Fibroblast of pulmonary artery (primary cell): ENCODE results near the gene SDK2.

Source experiments
- DNase-seq: peaks from one replicate; pipeline ENCODE4 v3.0.0-alpha.2; 2010; ENCODE audit warnings: low read depth
- H3K4me3 ChIP-seq: replicated peaks from 2 replicates; pipeline ENCODE4 v1.5.1; 2011; ENCODE audit warnings: low read depth, mild to moderate bottlenecking, control low read depth, low read length, moderate library complexity
- TF ChIP-seq, protein P1 (sequence below): IDR thresholded peaks from 2 replicates; pipeline ENCODE4 v1.5.1; 2011; ENCODE audit warnings: mild to moderate bottlenecking, control low read depth, low read length, inconsistent platforms; ENCODE audit errors: missing control alignments

Gene SDK2

GRCh38 chr17:73386561-73386960 lies 257.7 kb downstream of the SDK2 start:
- TF ChIP-seq, protein P1, sequence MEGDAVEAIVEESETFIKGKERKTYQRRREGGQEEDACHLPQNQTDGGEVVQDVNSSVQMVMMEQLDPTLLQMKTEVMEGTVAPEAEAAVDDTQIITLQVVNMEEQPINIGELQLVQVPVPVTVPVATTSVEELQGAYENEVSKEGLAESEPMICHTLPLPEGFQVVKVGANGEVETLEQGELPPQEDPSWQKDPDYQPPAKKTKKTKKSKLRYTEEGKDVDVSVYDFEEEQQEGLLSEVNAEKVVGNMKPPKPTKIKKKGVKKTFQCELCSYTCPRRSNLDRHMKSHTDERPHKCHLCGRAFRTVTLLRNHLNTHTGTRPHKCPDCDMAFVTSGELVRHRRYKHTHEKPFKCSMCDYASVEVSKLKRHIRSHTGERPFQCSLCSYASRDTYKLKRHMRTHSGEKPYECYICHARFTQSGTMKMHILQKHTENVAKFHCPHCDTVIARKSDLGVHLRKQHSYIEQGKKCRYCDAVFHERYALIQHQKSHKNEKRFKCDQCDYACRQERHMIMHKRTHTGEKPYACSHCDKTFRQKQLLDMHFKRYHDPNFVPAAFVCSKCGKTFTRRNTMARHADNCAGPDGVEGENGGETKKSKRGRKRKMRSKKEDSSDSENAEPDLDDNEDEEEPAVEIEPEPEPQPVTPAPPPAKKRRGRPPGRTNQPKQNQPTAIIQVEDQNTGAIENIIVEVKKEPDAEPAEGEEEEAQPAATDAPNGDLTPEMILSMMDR = no peak
- no peak overlapping the region for H3K4me3 ChIP-seq
- DNase-seq = no peak

DNA sequence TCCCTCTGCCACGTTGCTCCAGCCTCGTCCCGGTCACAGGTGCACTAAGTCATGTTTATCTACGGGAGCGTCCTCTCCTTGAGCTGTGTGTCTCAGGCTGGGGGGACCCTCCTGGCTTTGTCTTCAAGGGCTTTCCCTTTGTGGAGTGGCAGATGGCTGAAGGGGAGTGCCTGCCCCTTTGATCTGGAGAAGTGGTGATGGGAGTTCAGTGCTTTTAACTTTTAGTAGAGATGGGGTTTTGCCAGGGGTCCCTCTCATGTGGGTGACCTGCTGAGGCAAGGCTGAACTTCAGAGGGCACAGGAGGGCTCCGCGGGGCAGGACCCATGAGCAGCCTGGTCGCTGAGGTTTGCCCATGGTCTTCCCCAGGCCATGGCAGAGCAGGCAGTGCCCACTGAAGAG lies 259.3 kb downstream of the SDK2 start:
- TF ChIP-seq, protein P1 = no peak
- no peak for DNase-seq
- H3K4me3 ChIP-seq = no peak overlapping the region

DNA sequence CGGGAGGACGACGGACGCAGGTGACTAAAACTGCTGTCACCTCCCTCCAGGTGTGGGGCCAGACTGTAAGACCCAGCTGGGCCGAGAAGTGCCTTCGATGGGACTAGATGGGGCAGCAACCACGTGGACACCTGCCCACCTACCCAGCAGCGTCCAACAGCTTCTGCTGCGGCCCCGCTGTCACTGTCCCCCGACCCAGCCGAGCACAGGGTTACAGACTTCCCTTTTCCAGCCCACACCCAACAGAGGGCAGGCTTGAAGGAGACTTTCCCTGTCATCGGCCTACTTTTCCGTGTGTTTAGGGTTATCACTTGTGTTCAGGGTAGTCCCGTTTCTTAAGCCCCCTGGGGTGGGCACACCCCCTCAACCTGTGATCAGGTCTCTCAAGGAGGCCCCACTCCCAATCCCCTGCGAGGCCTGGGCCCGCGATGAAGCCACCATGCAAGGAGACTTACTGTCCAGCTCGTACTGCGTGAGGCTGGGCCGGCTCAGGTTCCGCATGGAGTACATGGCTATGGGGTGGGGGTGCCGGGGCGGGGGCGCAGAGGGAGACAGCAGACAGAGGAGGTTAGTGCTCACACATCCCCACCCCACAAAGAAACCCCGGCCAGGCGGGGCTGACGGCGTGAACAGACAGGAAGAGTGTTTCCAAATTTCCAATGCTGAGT lies 263.7 kb downstream of the SDK2 start:
- no peak for DNase-seq
- no peak overlapping the region for H3K4me3 ChIP-seq
- TF ChIP-seq, protein P1 = no peak

GRCh38 chr17:73379826-73380225 lies 264.4 kb downstream of the SDK2 start:
- TF ChIP-seq, protein P1 = no peak
- H3K4me3 ChIP-seq = no peak overlapping the region
- DNase-seq = no peak

GRCh38 chr17:73378974-73379470 lies 265.2 kb downstream of the SDK2 start:
- TF ChIP-seq, protein P1 = no peak
- H3K4me3 ChIP-seq = no peak overlapping the region
- no peak for DNase-seq

DNA sequence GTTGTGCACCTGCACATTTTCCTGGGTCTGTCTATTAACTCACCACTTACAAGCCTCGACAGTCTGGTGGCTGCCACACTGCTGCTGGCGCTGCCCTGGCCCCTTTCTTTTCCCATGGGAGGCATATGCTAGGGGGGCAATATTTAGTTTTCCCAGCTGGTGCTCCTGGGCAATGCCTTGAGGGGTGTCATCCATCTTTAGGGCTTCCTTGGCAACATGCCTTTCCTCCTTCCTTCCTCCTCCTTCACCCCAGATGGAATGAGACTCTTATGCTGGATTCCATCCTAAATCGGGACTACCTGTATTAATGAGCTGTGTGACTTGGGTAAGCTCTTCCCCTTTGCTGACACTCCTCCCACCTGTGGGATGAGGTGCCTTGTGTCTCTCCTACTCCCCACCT lies 267.6 kb downstream of the SDK2 start:
- TF ChIP-seq, protein P1 = no peak
- H3K4me3 ChIP-seq = no peak overlapping the region
- DNase-seq = no peak

DNA sequence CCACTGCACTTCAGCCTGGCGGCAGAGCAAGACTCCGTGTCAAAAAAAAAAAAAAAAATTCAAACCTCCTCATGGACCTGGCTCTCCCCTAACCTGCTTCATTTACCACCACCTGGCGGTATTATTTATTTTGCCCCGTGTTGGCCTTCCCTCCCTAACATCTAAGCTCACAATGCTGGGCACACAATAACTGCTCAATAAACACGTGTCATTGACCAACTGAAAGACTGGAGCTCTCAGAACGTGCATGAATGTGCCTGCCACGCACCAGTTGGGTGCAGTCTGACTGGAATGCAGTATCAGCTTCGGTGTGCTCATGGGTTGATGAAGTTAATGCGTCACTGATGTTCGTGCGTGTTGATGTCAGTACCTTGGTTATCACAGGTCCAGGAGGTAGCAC lies 268.1 kb downstream of the SDK2 start:
- TF ChIP-seq, protein P1 = no peak
- H3K4me3 ChIP-seq = no peak overlapping the region
- no peak for DNase-seq
